ENCODE results near the gene ANKRD60. TPM values are rescaled to one million over a fixed set of nuclear protein-coding genes. Genes with fewer than 3 reads are reported as not detected.
A peak's percentile ranks its signal among the peaks of the same experiment; 100 is the strongest.

ANKRD60 gene
- total RNA-seq, 1 donor from 2014 or later = not detected

- DNase-seq (no peak), ATAC-seq (no peak)
- TF ChIP-seq CTCF (IDR thresholded peaks at IDR 0.05) = no peak
- Histone ChIP-seq H3K36me3 (no peaks in the 10 kb centered on the region), H3K27ac (no peak overlapping the region), H3K27me3 (peaks cover 25% of the 10 kb centered on the region), H3K4me3 (no peak overlapping the region), H3K4me1 (peaks cover 11% of the 10 kb centered on the region), H3K9me3 (no peaks in the 10 kb centered on the region)
- intact Hi-C loops (cut with DNase I) = no loop called here
Observed at GRCh38 chr20:58219342-58219700, 9.1 kb downstream of the ANKRD60 start.

GRCh38 chr20:58218665-58219341 is 9.7 kb downstream of the ANKRD60 start:
- Histone ChIP-seq H3K36me3 (no peaks in the 10 kb centered on the region), H3K4me1 (peaks cover 11% of the 10 kb centered on the region), H3K4me3 (no peak overlapping the region), H3K27me3 (peaks cover 24% of the 10 kb centered on the region), H3K9me3 (no peaks in the 10 kb centered on the region), H3K27ac (no peak overlapping the region)
- DNase-seq = no peak
- no peak for ATAC-seq
- TF ChIP-seq CTCF (IDR thresholded peaks at IDR 0.05) = no peak
- intact Hi-C loops (cut with DNase I) = no loop called here

GRCh38 chr20:58216334-58216733 is 12.1 kb downstream of the ANKRD60 start:
- peak; percentile 78 for ATAC-seq

GRCh38 chr20:58215116-58215515 is 13.3 kb downstream of the ANKRD60 start:
- DNase-seq = no peak

More at GRCh38 chr20:58216334-58216733, 12.1 kb downstream of the ANKRD60 start:
- Histone ChIP-seq H3K9me3 (no peaks in the 10 kb centered on the region), H3K4me3 (no peak overlapping the region), H3K27me3 (peaks cover 5% of the 10 kb centered on the region), H3K27ac (no peak overlapping the region), H3K36me3 (no peaks in the 10 kb centered on the region), H3K4me1 (peaks cover 11% of the 10 kb centered on the region)
- no peak for TF ChIP-seq CTCF (IDR thresholded peaks at IDR 0.05)
- intact Hi-C loops (cut with DNase I) = no loop called here
- DNase-seq = no peak

GRCh38 chr20:58214310-58214709 is 14.1 kb downstream of the ANKRD60 start:
- Histone ChIP-seq H3K27me3 (peaks cover 8% of the 10 kb centered on the region), H3K36me3 (no peaks in the 10 kb centered on the region), H3K27ac (no peak overlapping the region), H3K4me3 (no peak overlapping the region), H3K4me1 (peaks cover 11% of the 10 kb centered on the region), H3K9me3 (no peaks in the 10 kb centered on the region)
- intact Hi-C loops (cut with DNase I) = loop anchor here (5.0 kb wide), 1 partner anchor 697 kb away; no protein-coding TSS in a partner anchor
- DNase-seq = no peak
- ATAC-seq = no peak
- no peak for TF ChIP-seq CTCF (IDR thresholded peaks at IDR 0.05)

More at GRCh38 chr20:58215116-58215515, 13.3 kb downstream of the ANKRD60 start:
- Histone ChIP-seq H3K36me3 (no peaks in the 10 kb centered on the region), H3K4me3 (no peak overlapping the region), H3K4me1 (peaks cover 11% of the 10 kb centered on the region), H3K27ac (no peak overlapping the region), H3K9me3 (no peaks in the 10 kb centered on the region), H3K27me3 (peaks cover 7% of the 10 kb centered on the region)
- intact Hi-C loops (cut with DNase I) = no loop called here
- ATAC-seq = no peak
- no peak for TF ChIP-seq CTCF (IDR thresholded peaks at IDR 0.05)

Data from upper lobe of right lung (tissue), 1 donor.